ENCODE results near the gene CACNA1H. TPM values are rescaled to one million over a fixed set of nuclear protein-coding genes. Genes with fewer than 3 reads are reported as not detected.
A peak's percentile ranks its signal among the peaks of the same experiment; 100 is the strongest.
"Not testable (repeated sequence)": the region's sequence is repeated elsewhere in the genome, so short reads cannot be mapped to it uniquely, and the experiment has no call there.

CACNA1H gene
- total and polyA plus RNA-seq, 7 experiments from 2014 or later = 0.31 to 8.8 (median 2.2) TPM

- CTCF ChIA-PET; H3K27ac Mint-ChIP-seq; H3K9me3 Mint-ChIP-seq; intact Hi-C loops (cut with micrococcal nuclease); H3K4me3 ChIP-seq (ENCODE audit: low read length); POLR2A ChIA-PET; H3K4me1 Mint-ChIP-seq; H3K36me3 Mint-ChIP-seq; H3K27me3 Mint-ChIP-seq; H3K27ac ChIP-seq (ENCODE audit: low read depth, low read length); H3K27me3 ChIP-seq (ENCODE audit: control insufficient read depth in 2 of 2, insufficient read depth in 2 of 2, low read length in 2 of 2); H3K9me3 ChIP-seq (ENCODE audit: control insufficient read depth in 2 of 3, low read length in 3 of 3); H3K4me1 ChIP-seq (ENCODE audit: control insufficient read depth in 2 of 2, insufficient read depth in 2 of 2, low read length in 2 of 2); H3K36me3 ChIP-seq (ENCODE audit: control insufficient read depth in 2 of 3, insufficient read depth in 3 of 3, low read length in 3 of 3); ATAC-seq; DNase-seq; H3K4me3 Mint-ChIP-seq: not testable (repeated sequence)
These were observed 73.8 kb downstream of the CACNA1H start for GRCh38 chr16:1226692-1227091.

GRCh38 chr16:1228227-1228626, 75.3 kb downstream of the CACNA1H start:
- H3K4me1 Mint-ChIP-seq; H3K4me3 ChIP-seq (ENCODE audit: low read length); H3K9me3 ChIP-seq (ENCODE audit: control insufficient read depth in 2 of 3, low read length in 3 of 3); ATAC-seq; intact Hi-C loops (cut with micrococcal nuclease); H3K4me3 Mint-ChIP-seq; H3K27me3 Mint-ChIP-seq; H3K36me3 Mint-ChIP-seq; CTCF ChIA-PET; H3K36me3 ChIP-seq (ENCODE audit: control insufficient read depth in 2 of 3, insufficient read depth in 3 of 3, low read length in 3 of 3); H3K4me1 ChIP-seq (ENCODE audit: control insufficient read depth in 2 of 2, insufficient read depth in 2 of 2, low read length in 2 of 2); H3K27ac Mint-ChIP-seq; H3K27me3 ChIP-seq (ENCODE audit: control insufficient read depth in 2 of 2, insufficient read depth in 2 of 2, low read length in 2 of 2); H3K27ac ChIP-seq (ENCODE audit: low read depth, low read length); POLR2A ChIA-PET; H3K9me3 Mint-ChIP-seq: not testable (repeated sequence)
- peak in 1 of 9 donors; percentile 5 for DNase-seq

GRCh38 chr16:1229476-1229875, 76.6 kb downstream of the CACNA1H start:
- H3K27me3 Mint-ChIP-seq; H3K9me3 ChIP-seq (ENCODE audit: control insufficient read depth in 2 of 3, low read length in 3 of 3); H3K4me1 ChIP-seq (ENCODE audit: control insufficient read depth in 2 of 2, insufficient read depth in 2 of 2, low read length in 2 of 2); H3K27me3 ChIP-seq (ENCODE audit: control insufficient read depth in 2 of 2, insufficient read depth in 2 of 2, low read length in 2 of 2); CTCF ChIA-PET; POLR2A ChIA-PET; H3K36me3 ChIP-seq (ENCODE audit: control insufficient read depth in 2 of 3, insufficient read depth in 3 of 3, low read length in 3 of 3); H3K4me3 Mint-ChIP-seq; H3K9me3 Mint-ChIP-seq; H3K4me1 Mint-ChIP-seq; H3K27ac ChIP-seq (ENCODE audit: low read depth, low read length); H3K36me3 Mint-ChIP-seq; H3K4me3 ChIP-seq (ENCODE audit: low read length); ATAC-seq; DNase-seq; H3K27ac Mint-ChIP-seq; intact Hi-C loops (cut with micrococcal nuclease): not testable (repeated sequence)

GRCh38 chr16:1230084-1230470, 77.2 kb downstream of the CACNA1H start, which contains the start of gene TPSB2:
TSS of gene TPSB2 (minus strand) at chr16:1230184. CDS start at chr16:1229951, 233 bp downstream.
- POLR2A ChIA-PET; H3K4me1 Mint-ChIP-seq; CTCF ChIA-PET; H3K4me1 ChIP-seq (ENCODE audit: control insufficient read depth in 2 of 2, insufficient read depth in 2 of 2, low read length in 2 of 2); H3K36me3 Mint-ChIP-seq; H3K4me3 ChIP-seq (ENCODE audit: low read length); H3K27ac Mint-ChIP-seq; intact Hi-C loops (cut with micrococcal nuclease); H3K9me3 Mint-ChIP-seq; H3K36me3 ChIP-seq (ENCODE audit: control insufficient read depth in 2 of 3, insufficient read depth in 3 of 3, low read length in 3 of 3); H3K27ac ChIP-seq (ENCODE audit: low read depth, low read length); H3K27me3 ChIP-seq (ENCODE audit: control insufficient read depth in 2 of 2, insufficient read depth in 2 of 2, low read length in 2 of 2); H3K4me3 Mint-ChIP-seq; H3K27me3 Mint-ChIP-seq; DNase-seq; H3K9me3 ChIP-seq (ENCODE audit: control insufficient read depth in 2 of 3, low read length in 3 of 3): not testable (repeated sequence)
- peak; percentile 23 for ATAC-seq

- H3K4me3 ChIP-seq (ENCODE audit: low read length); intact Hi-C loops (cut with micrococcal nuclease); H3K36me3 Mint-ChIP-seq; H3K9me3 Mint-ChIP-seq; H3K9me3 ChIP-seq (ENCODE audit: control insufficient read depth in 2 of 3, low read length in 3 of 3); H3K27ac ChIP-seq (ENCODE audit: low read depth, low read length); DNase-seq; ATAC-seq; H3K4me3 Mint-ChIP-seq; POLR2A ChIA-PET; CTCF ChIA-PET; H3K4me1 ChIP-seq (ENCODE audit: control insufficient read depth in 2 of 2, insufficient read depth in 2 of 2, low read length in 2 of 2); H3K36me3 ChIP-seq (ENCODE audit: control insufficient read depth in 2 of 3, insufficient read depth in 3 of 3, low read length in 3 of 3); H3K4me1 Mint-ChIP-seq; H3K27ac Mint-ChIP-seq; H3K27me3 Mint-ChIP-seq; H3K27me3 ChIP-seq (ENCODE audit: control insufficient read depth in 2 of 2, insufficient read depth in 2 of 2, low read length in 2 of 2): not testable (repeated sequence)
These were observed 77.7 kb downstream of the CACNA1H start for GRCh38 chr16:1230471-1231212.

GRCh38 chr16:1231301-1231700, 78.4 kb downstream of the CACNA1H start:
- H3K9me3 Mint-ChIP-seq; intact Hi-C loops (cut with micrococcal nuclease); H3K27ac ChIP-seq (ENCODE audit: low read depth, low read length); H3K4me3 Mint-ChIP-seq; H3K27me3 Mint-ChIP-seq; H3K27me3 ChIP-seq (ENCODE audit: control insufficient read depth in 2 of 2, insufficient read depth in 2 of 2, low read length in 2 of 2); H3K4me3 ChIP-seq (ENCODE audit: low read length); DNase-seq; H3K27ac Mint-ChIP-seq; H3K36me3 Mint-ChIP-seq; POLR2A ChIA-PET; H3K36me3 ChIP-seq (ENCODE audit: control insufficient read depth in 2 of 3, insufficient read depth in 3 of 3, low read length in 3 of 3); H3K4me1 ChIP-seq (ENCODE audit: control insufficient read depth in 2 of 2, insufficient read depth in 2 of 2, low read length in 2 of 2); H3K4me1 Mint-ChIP-seq; ATAC-seq; CTCF ChIA-PET; H3K9me3 ChIP-seq (ENCODE audit: control insufficient read depth in 2 of 3, low read length in 3 of 3): not testable (repeated sequence)

- H3K9me3 ChIP-seq (ENCODE audit: control insufficient read depth in 2 of 3, low read length in 3 of 3); H3K36me3 ChIP-seq (ENCODE audit: control insufficient read depth in 2 of 3, insufficient read depth in 3 of 3, low read length in 3 of 3); H3K27me3 Mint-ChIP-seq; ATAC-seq; H3K4me3 Mint-ChIP-seq; H3K9me3 Mint-ChIP-seq; CTCF ChIA-PET; H3K36me3 Mint-ChIP-seq; H3K27me3 ChIP-seq (ENCODE audit: control insufficient read depth in 2 of 2, insufficient read depth in 2 of 2, low read length in 2 of 2); DNase-seq; H3K4me1 ChIP-seq (ENCODE audit: control insufficient read depth in 2 of 2, insufficient read depth in 2 of 2, low read length in 2 of 2); intact Hi-C loops (cut with micrococcal nuclease); H3K4me1 Mint-ChIP-seq; H3K27ac ChIP-seq (ENCODE audit: low read depth, low read length); H3K27ac Mint-ChIP-seq; POLR2A ChIA-PET; H3K4me3 ChIP-seq (ENCODE audit: low read length): not testable (repeated sequence)
These were observed 79.3 kb downstream of the CACNA1H start for GRCh38 chr16:1232049-1232748.

All from naive thymus-derived CD4-positive, alpha-beta T cell (primary cell).